ENCODE data around the gene IARS1. TPM values are rescaled to one million over a fixed set of nuclear protein-coding genes. Genes with fewer than 3 reads are reported as not detected.

IARS1 gene
- total RNA-seq, 3 donors from 2014 or later, result 56.5 to 111 (median 111) TPM

- Histone ChIP-seq H3K4me1 (no peaks in the 10 kb centered on the region), H3K9me3 (no peaks in the 10 kb centered on the region)
- DNase-seq (ENCODE audit: low spot score in 2 of 2), result no peak
These were observed 19.6 kb upstream of the IARS1 start for GRCh38 chr9:92312887-92313623.

GRCh38 chr9:92310562-92310961 is 17.1 kb upstream of the IARS1 start:
- peaks cover 4% of the 10 kb centered on the region for H3K36me3 ChIP-seq
- intact Hi-C loops (cut with DNase I; ENCODE audit: low total_unique reads), result no loop called here
- H3K27ac ChIP-seq, result no peak overlapping the region

More at GRCh38 chr9:92312887-92313623, 19.6 kb upstream of the IARS1 start:
- Histone ChIP-seq H3K36me3 (peaks cover 4% of the 10 kb centered on the region), H3K4me3 (no peak overlapping the region), H3K27me3 (no peaks in the 10 kb centered on the region), H3K27ac (no peak overlapping the region)
- no peak for TF ChIP-seq POLR2AphosphoS5 (IDR thresholded peaks at IDR 0.05)
- TF ChIP-seq POLR2A (IDR thresholded peaks at IDR 0.05), result no peak
- TF ChIP-seq CTCF (IDR thresholded peaks at IDR 0.05), result no peak
- intact Hi-C loops (cut with DNase I; ENCODE audit: low total_unique reads), result no loop called here

GRCh38 chr9:92308893-92309292 is 15.4 kb upstream of the IARS1 start:
- Histone ChIP-seq H3K27me3 (no peaks in the 10 kb centered on the region), H3K4me3 (no peak overlapping the region), H3K9me3 (no peaks in the 10 kb centered on the region), H3K4me1 (no peaks in the 10 kb centered on the region), H3K27ac (no peak overlapping the region), H3K36me3 (peaks cover 4% of the 10 kb centered on the region)
- intact Hi-C loops (cut with DNase I; ENCODE audit: low total_unique reads), result no loop called here
- no peak for DNase-seq (ENCODE audit: low spot score in 2 of 2)
- TF ChIP-seq POLR2A (IDR thresholded peaks at IDR 0.05), result no peak
- no peak for TF ChIP-seq POLR2AphosphoS5 (IDR thresholded peaks at IDR 0.05)
- TF ChIP-seq CTCF (IDR thresholded peaks at IDR 0.05), result no peak

More at GRCh38 chr9:92310562-92310961, 17.1 kb upstream of the IARS1 start:
- H3K9me3 ChIP-seq, result no peaks in the 10 kb centered on the region
- H3K4me3 ChIP-seq, result no peak overlapping the region
- TF ChIP-seq POLR2A (IDR thresholded peaks at IDR 0.05) (no peak), POLR2AphosphoS5 (IDR thresholded peaks at IDR 0.05) (no peak), CTCF (IDR thresholded peaks at IDR 0.05) (no peak)
- no peaks in the 10 kb centered on the region for H3K4me1 ChIP-seq
- H3K27me3 ChIP-seq, result no peaks in the 10 kb centered on the region
- no peak for DNase-seq (ENCODE audit: low spot score in 2 of 2)

GRCh38 chr9:92300936-92301335 is 7.4 kb upstream of the IARS1 start:
- no peaks in the 10 kb centered on the region for H3K4me1 ChIP-seq
- peaks cover 18% of the 10 kb centered on the region for H3K36me3 ChIP-seq
- DNase-seq (ENCODE audit: low spot score in 2 of 2), result no peak
- no peak for TF ChIP-seq POLR2AphosphoS5 (IDR thresholded peaks at IDR 0.05)
- no peak for TF ChIP-seq CTCF (IDR thresholded peaks at IDR 0.05)
- TF ChIP-seq POLR2A (IDR thresholded peaks at IDR 0.05), result no peak
- intact Hi-C loops (cut with DNase I; ENCODE audit: low total_unique reads), result no loop called here
- no peaks in the 10 kb centered on the region for H3K9me3 ChIP-seq
- H3K4me3 ChIP-seq, result no peak overlapping the region
- no peaks in the 10 kb centered on the region for H3K27me3 ChIP-seq
- no peak overlapping the region for H3K27ac ChIP-seq

GRCh38 chr9:92299116-92299515 is 5.6 kb upstream of the IARS1 start:
- H3K9me3 ChIP-seq, result no peaks in the 10 kb centered on the region
- no peak for DNase-seq (ENCODE audit: low spot score in 2 of 2)
- H3K36me3 ChIP-seq, result peaks cover 18% of the 10 kb centered on the region
- H3K4me1 ChIP-seq, result peaks cover 3 to 5% of the 10 kb centered on the region in 2 donors
- intact Hi-C loops (cut with DNase I; ENCODE audit: low total_unique reads), result no loop called here
- no peak overlapping the region for H3K27ac ChIP-seq
- H3K27me3 ChIP-seq, result no peaks in the 10 kb centered on the region
- H3K4me3 ChIP-seq, result no peak overlapping the region
- TF ChIP-seq POLR2AphosphoS5 (IDR thresholded peaks at IDR 0.05) (no peak), CTCF (IDR thresholded peaks at IDR 0.05) (no peak), POLR2A (IDR thresholded peaks at IDR 0.05) (no peak)

Measured in breast epithelium (tissue), 4 donors.